ENCODE measurements around the gene CALHM6. TPM values are rescaled to one million over a fixed set of nuclear protein-coding genes. Genes with fewer than 3 reads are reported as not detected.

Gene CALHM6
- total RNA-seq, 1 donor = not detected

GRCh38 chr6:116434056-116434725 lies 27.0 kb upstream of the CALHM6 start:
- no peak overlapping the region for H3K4me3 ChIP-seq (ENCODE audit: low read depth, low read length)
- TF ChIP-seq CTCF (IDR thresholded peaks at IDR 0.05; ENCODE audit: insufficient read depth, low read depth, low read length) = no peak
- no peak for DNase-seq (ENCODE audit: low read depth)

- no peak for DNase-seq (ENCODE audit: low read depth)
- no peak for TF ChIP-seq CTCF (IDR thresholded peaks at IDR 0.05; ENCODE audit: insufficient read depth, low read depth, low read length)
- H3K4me3 ChIP-seq (ENCODE audit: low read depth, low read length) = no peak overlapping the region
Observed at GRCh38 chr6:116436586-116436985, 24.6 kb upstream of the CALHM6 start.

GRCh38 chr6:116437656-116438055 lies 23.5 kb upstream of the CALHM6 start:
- no peak for TF ChIP-seq CTCF (IDR thresholded peaks at IDR 0.05; ENCODE audit: insufficient read depth, low read depth, low read length)
- no peak for DNase-seq (ENCODE audit: low read depth)
- H3K4me3 ChIP-seq (ENCODE audit: low read depth, low read length) = no peak overlapping the region

- no peak overlapping the region for H3K4me3 ChIP-seq (ENCODE audit: low read depth, low read length)
- no peak for DNase-seq (ENCODE audit: low read depth)
- no peak for TF ChIP-seq CTCF (IDR thresholded peaks at IDR 0.05; ENCODE audit: insufficient read depth, low read depth, low read length)
Observed at GRCh38 chr6:116438590-116439448, 22.4 kb upstream of the CALHM6 start.

- TF ChIP-seq CTCF (IDR thresholded peaks at IDR 0.05; ENCODE audit: insufficient read depth, low read depth, low read length) = no peak
- H3K4me3 ChIP-seq (ENCODE audit: low read depth, low read length) = no peak overlapping the region
- no peak for DNase-seq (ENCODE audit: low read depth)
Observed at GRCh38 chr6:116439522-116440051, 21.6 kb upstream of the CALHM6 start.

GRCh38 chr6:116443105-116443504 lies 18.1 kb upstream of the CALHM6 start:
- H3K4me3 ChIP-seq (ENCODE audit: low read depth, low read length) = no peak overlapping the region
- no peak for DNase-seq (ENCODE audit: low read depth)
- TF ChIP-seq CTCF (IDR thresholded peaks at IDR 0.05; ENCODE audit: insufficient read depth, low read depth, low read length) = no peak
